ENCODE measurements around the gene BCL2L13.

Gene BCL2L13

GRCh38 chr22:17638432-17639246, at the start of gene BCL2L13:
Gene BCL2L13 (plus strand): TSS chr22:17638757. CDS start chr22:17655712, 16,955 bp downstream.
- peak; percentile 85 to 92 for DNase-seq (ENCODE audit: low spot score in 2 of 2)
- in situ Hi-C loops (cut with MboI; ENCODE audit: low sequenced_read_pairs): no loop called here
- H3K36me3 ChIP-seq (replicated peaks): no peaks in the 10 kb centered on the region
- peak within 1 kb of the TSS; percentile 78 for H3K4me3 ChIP-seq
- peaks cover 6% of the 10 kb centered on the region; the same call in 1 of the 2 replicates for H3K4me1 ChIP-seq
- no peaks in the 10 kb centered on the region for H3K27me3 ChIP-seq (ENCODE audit: low read depth)
- H3K9me3 ChIP-seq: no peaks in the 10 kb centered on the region; the same call in 1 of the 2 replicates

GRCh38 chr22:17589810-17590375, 48.7 kb upstream of the BCL2L13 start:
- Histone ChIP-seq H3K4me3 (no peak overlapping the region), H3K36me3 (replicated peaks) (peaks cover 45% of the 10 kb centered on the region), H3K4me1 (no peaks in the 10 kb centered on the region), H3K27me3 (ENCODE audit: low read depth) (no peaks in the 10 kb centered on the region), H3K9me3 (no peaks in the 10 kb centered on the region)
- no peak for DNase-seq (ENCODE audit: low spot score in 2 of 2)
- in situ Hi-C loops (cut with MboI; ENCODE audit: low sequenced_read_pairs): loop anchor here (10.0 kb wide), 1 partner anchor 65 kb away; no protein-coding TSS in a partner anchor

GRCh38 chr22:17590586-17590985, 48.0 kb upstream of the BCL2L13 start:
- H3K4me1 ChIP-seq: no peaks in the 10 kb centered on the region
- DNase-seq (ENCODE audit: low spot score in 2 of 2): no peak
- H3K9me3 ChIP-seq: no peaks in the 10 kb centered on the region
- H3K36me3 ChIP-seq (replicated peaks): peaks cover 49% of the 10 kb centered on the region
- H3K27me3 ChIP-seq (ENCODE audit: low read depth): no peaks in the 10 kb centered on the region
- H3K4me3 ChIP-seq: no peak overlapping the region
- in situ Hi-C loops (cut with MboI; ENCODE audit: low sequenced_read_pairs): loop anchor here (10.0 kb wide), 1 partner anchor 64 kb away; no protein-coding TSS in a partner anchor

- Histone ChIP-seq H3K4me1 (no peaks in the 10 kb centered on the region), H3K36me3 (replicated peaks) (peaks cover 64% of the 10 kb centered on the region), H3K9me3 (no peaks in the 10 kb centered on the region), H3K4me3 (no peak overlapping the region), H3K27me3 (ENCODE audit: low read depth) (no peaks in the 10 kb centered on the region)
- in situ Hi-C loops (cut with MboI; ENCODE audit: low sequenced_read_pairs): loop anchor here (10.0 kb wide), 1 partner anchor 63 kb away; no protein-coding TSS in a partner anchor
- no peak for DNase-seq (ENCODE audit: low spot score in 2 of 2)
Observed at GRCh38 chr22:17592201-17592600, 46.4 kb upstream of the BCL2L13 start.

GRCh38 chr22:17596226-17596625, 42.3 kb upstream of the BCL2L13 start:
- Histone ChIP-seq H3K9me3 (no peaks in the 10 kb centered on the region), H3K36me3 (replicated peaks) (peaks cover 82% of the 10 kb centered on the region), H3K4me1 (no peaks in the 10 kb centered on the region), H3K27me3 (ENCODE audit: low read depth) (no peaks in the 10 kb centered on the region), H3K4me3 (no peak overlapping the region)
- DNase-seq (ENCODE audit: low spot score in 2 of 2): no peak
- in situ Hi-C loops (cut with MboI; ENCODE audit: low sequenced_read_pairs): loop anchor here (10.0 kb wide), 1 partner anchor 59 kb away; no protein-coding TSS in a partner anchor

GRCh38 chr22:17597217-17597616, 41.3 kb upstream of the BCL2L13 start:
- no peak overlapping the region for H3K4me3 ChIP-seq
- H3K4me1 ChIP-seq: no peaks in the 10 kb centered on the region
- DNase-seq (ENCODE audit: low spot score in 2 of 2): no peak
- H3K9me3 ChIP-seq: no peaks in the 10 kb centered on the region
- peaks cover 72% of the 10 kb centered on the region for H3K36me3 ChIP-seq (replicated peaks)
- H3K27me3 ChIP-seq (ENCODE audit: low read depth): no peaks in the 10 kb centered on the region
- in situ Hi-C loops (cut with MboI; ENCODE audit: low sequenced_read_pairs): loop anchor here (10.0 kb wide), 1 partner anchor 58 kb away; no protein-coding TSS in a partner anchor

GRCh38 chr22:17598318-17598717, 40.2 kb upstream of the BCL2L13 start:
- H3K4me1 ChIP-seq: no peaks in the 10 kb centered on the region
- H3K4me3 ChIP-seq: no peak overlapping the region
- no peak for DNase-seq (ENCODE audit: low spot score in 2 of 2)
- in situ Hi-C loops (cut with MboI; ENCODE audit: low sequenced_read_pairs): loop anchor here (10.0 kb wide), 1 partner anchor 56 kb away; no protein-coding TSS in a partner anchor
- peaks cover 61% of the 10 kb centered on the region for H3K36me3 ChIP-seq (replicated peaks)
- H3K9me3 ChIP-seq: no peaks in the 10 kb centered on the region
- H3K27me3 ChIP-seq (ENCODE audit: low read depth): no peaks in the 10 kb centered on the region

- Histone ChIP-seq H3K36me3 (replicated peaks) (peaks cover 43% of the 10 kb centered on the region), H3K4me1 (no peaks in the 10 kb centered on the region), H3K27me3 (ENCODE audit: low read depth) (no peaks in the 10 kb centered on the region), H3K9me3 (no peaks in the 10 kb centered on the region), H3K4me3 (no peak overlapping the region)
- in situ Hi-C loops (cut with MboI; ENCODE audit: low sequenced_read_pairs): no loop called here
- DNase-seq (ENCODE audit: low spot score in 2 of 2): no peak
Observed at GRCh38 chr22:17601031-17601430, 37.5 kb upstream of the BCL2L13 start.

- in situ Hi-C loops (cut with MboI; ENCODE audit: low sequenced_read_pairs): no loop called here
- Histone ChIP-seq H3K4me3 (no peak overlapping the region), H3K36me3 (replicated peaks) (peaks cover 28% of the 10 kb centered on the region), H3K9me3 (no peaks in the 10 kb centered on the region), H3K4me1 (no peaks in the 10 kb centered on the region), H3K27me3 (ENCODE audit: low read depth) (no peaks in the 10 kb centered on the region)
- DNase-seq (ENCODE audit: low spot score in 2 of 2): no peak
Observed at GRCh38 chr22:17603668-17604067, 34.9 kb upstream of the BCL2L13 start.

- in situ Hi-C loops (cut with MboI; ENCODE audit: low sequenced_read_pairs): no loop called here
- H3K9me3 ChIP-seq: no peaks in the 10 kb centered on the region
- no peak overlapping the region for H3K4me3 ChIP-seq
- no peaks in the 10 kb centered on the region for H3K27me3 ChIP-seq (ENCODE audit: low read depth)
- H3K36me3 ChIP-seq (replicated peaks): peaks cover 25% of the 10 kb centered on the region
- no peak for DNase-seq (ENCODE audit: low spot score in 2 of 2)
- no peaks in the 10 kb centered on the region for H3K4me1 ChIP-seq
Observed at GRCh38 chr22:17606496-17606895, 32.1 kb upstream of the BCL2L13 start.

- Histone ChIP-seq H3K27me3 (ENCODE audit: low read depth) (no peaks in the 10 kb centered on the region), H3K4me3 (no peak overlapping the region), H3K36me3 (replicated peaks) (peaks cover 40% of the 10 kb centered on the region), H3K4me1 (no peaks in the 10 kb centered on the region), H3K9me3 (no peaks in the 10 kb centered on the region)
- in situ Hi-C loops (cut with MboI; ENCODE audit: low sequenced_read_pairs): no loop called here
- no peak for DNase-seq (ENCODE audit: low spot score in 2 of 2)
Observed at GRCh38 chr22:17607891-17608521, 30.6 kb upstream of the BCL2L13 start.

- no peak for DNase-seq (ENCODE audit: low spot score in 2 of 2)
- H3K4me1 ChIP-seq: no peaks in the 10 kb centered on the region
- H3K4me3 ChIP-seq: no peak overlapping the region
- in situ Hi-C loops (cut with MboI; ENCODE audit: low sequenced_read_pairs): no loop called here
- no peaks in the 10 kb centered on the region for H3K9me3 ChIP-seq
- no peaks in the 10 kb centered on the region for H3K27me3 ChIP-seq (ENCODE audit: low read depth)
- H3K36me3 ChIP-seq (replicated peaks): peaks cover 54% of the 10 kb centered on the region
Observed at GRCh38 chr22:17612057-17612456, 26.5 kb upstream of the BCL2L13 start.

- no peaks in the 10 kb centered on the region for H3K27me3 ChIP-seq (ENCODE audit: low read depth)
- no peaks in the 10 kb centered on the region for H3K9me3 ChIP-seq
- H3K36me3 ChIP-seq (replicated peaks): peaks cover 58% of the 10 kb centered on the region
- H3K4me3 ChIP-seq: no peak overlapping the region
- in situ Hi-C loops (cut with MboI; ENCODE audit: low sequenced_read_pairs): no loop called here
- H3K4me1 ChIP-seq: no peaks in the 10 kb centered on the region
- no peak for DNase-seq (ENCODE audit: low spot score in 2 of 2)
Observed at GRCh38 chr22:17613280-17613679, 25.3 kb upstream of the BCL2L13 start.

All from HAP-1 (cell line).